ENCODE measurements around the gene SHISA5.
A peak's percentile ranks its signal among the peaks of the same experiment; 100 is the strongest.

DNA sequence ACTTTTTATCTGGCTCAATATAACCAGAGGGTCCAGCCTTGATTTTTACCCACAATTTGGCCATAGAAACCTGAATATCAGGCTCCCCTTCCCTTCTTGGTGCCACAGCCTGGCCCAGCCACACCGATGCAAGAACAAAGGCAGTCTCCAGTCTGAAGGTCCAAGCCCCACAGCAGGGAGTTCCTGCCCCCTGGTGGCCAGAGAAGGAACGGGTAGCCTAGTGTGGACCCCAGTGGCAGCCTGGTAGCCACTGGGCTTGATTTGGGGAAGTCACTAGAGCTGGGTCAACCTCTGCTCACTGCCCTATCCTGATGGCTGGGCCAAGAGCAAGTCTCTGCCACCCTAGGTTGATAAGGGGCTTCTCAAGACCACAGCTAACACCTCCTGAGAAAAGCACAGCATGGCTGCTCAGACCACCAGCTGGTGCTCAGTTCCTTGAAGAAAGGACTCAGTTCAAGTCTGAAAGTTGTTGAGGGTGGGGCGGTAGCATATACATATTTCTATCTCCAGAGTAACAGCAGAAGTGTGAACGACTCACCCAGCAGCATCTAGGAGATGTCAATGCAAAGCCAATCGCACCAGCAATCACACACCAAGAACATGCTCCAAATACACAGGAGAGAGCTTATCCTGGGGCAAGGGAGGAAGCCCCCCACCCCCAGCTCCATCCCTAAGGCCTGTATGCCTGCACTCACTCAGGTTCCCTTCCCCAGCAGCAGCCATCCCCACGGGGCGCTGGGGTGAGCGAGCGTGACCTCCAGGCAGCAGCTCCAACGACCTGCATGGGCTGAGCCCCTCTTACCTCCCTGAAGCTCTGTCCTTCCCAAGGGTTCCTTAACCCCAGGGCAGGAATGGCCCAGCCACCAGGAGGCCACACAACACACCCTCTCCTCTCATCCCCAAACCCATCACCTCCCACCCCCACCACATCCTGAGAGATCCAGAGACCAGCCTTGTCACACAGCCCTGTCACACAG lies 45.0 kb upstream of the SHISA5 start:
- TF ChIP-seq EZH2 (IDR thresholded peaks at IDR 0.05; ENCODE audit: borderline replicate concordance, low read depth, low read length, severe bottlenecking), result no peak
- TF ChIP-seq, protein P1, sequence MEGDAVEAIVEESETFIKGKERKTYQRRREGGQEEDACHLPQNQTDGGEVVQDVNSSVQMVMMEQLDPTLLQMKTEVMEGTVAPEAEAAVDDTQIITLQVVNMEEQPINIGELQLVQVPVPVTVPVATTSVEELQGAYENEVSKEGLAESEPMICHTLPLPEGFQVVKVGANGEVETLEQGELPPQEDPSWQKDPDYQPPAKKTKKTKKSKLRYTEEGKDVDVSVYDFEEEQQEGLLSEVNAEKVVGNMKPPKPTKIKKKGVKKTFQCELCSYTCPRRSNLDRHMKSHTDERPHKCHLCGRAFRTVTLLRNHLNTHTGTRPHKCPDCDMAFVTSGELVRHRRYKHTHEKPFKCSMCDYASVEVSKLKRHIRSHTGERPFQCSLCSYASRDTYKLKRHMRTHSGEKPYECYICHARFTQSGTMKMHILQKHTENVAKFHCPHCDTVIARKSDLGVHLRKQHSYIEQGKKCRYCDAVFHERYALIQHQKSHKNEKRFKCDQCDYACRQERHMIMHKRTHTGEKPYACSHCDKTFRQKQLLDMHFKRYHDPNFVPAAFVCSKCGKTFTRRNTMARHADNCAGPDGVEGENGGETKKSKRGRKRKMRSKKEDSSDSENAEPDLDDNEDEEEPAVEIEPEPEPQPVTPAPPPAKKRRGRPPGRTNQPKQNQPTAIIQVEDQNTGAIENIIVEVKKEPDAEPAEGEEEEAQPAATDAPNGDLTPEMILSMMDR (IDR thresholded peaks at IDR 0.05; ENCODE audit: borderline replicate concordance, extremely low read depth, low read length, poor library complexity, severe bottlenecking), result peak; percentile 96
